Chondrocyte (in vitro differentiated cells): ENCODE data around the gene CDH15. TPM values are rescaled to one million over a fixed set of nuclear protein-coding genes. Genes with fewer than 3 reads are reported as not detected.

Experiments used
- DNase-seq: peaks from one replicate; pipeline ENCODE4 v3.0.0; 2021; ENCODE audit warnings: mixed read lengths, low spot score
- H3K27ac Mint-ChIP-seq: one replicate; pipeline ENCODE4 v1.8.0; 2021; ENCODE audit warnings: mild to moderate bottlenecking, moderate library complexity, mixed read lengths; ENCODE audit not compliant: unreplicated experiment
- H3K27me3 Mint-ChIP-seq: 2 replicates; pipeline ENCODE4 v1.8.0; 2021; ENCODE audit warnings: low read depth, mixed read lengths
- H3K36me3 Mint-ChIP-seq: 2 replicates; pipeline ENCODE4 v1.8.0; 2021; ENCODE audit warnings: low read depth, mixed read lengths
- H3K4me1 Mint-ChIP-seq: 2 replicates; pipeline ENCODE4 v1.8.0; 2021; ENCODE audit warnings: low read depth, mild to moderate bottlenecking, mixed read lengths
- H3K4me3 Mint-ChIP-seq: one replicate; pipeline ENCODE4 v1.8.0; 2021; ENCODE audit warnings: mild to moderate bottlenecking, moderate library complexity, mixed read lengths; ENCODE audit not compliant: unreplicated experiment
- H3K9me3 Mint-ChIP-seq: 2 replicates; pipeline ENCODE4 v1.8.0; 2021; ENCODE audit warnings: low read depth, mixed read lengths
- CTCF ChIP-seq: fragments of 200-600 bp; sonication (generic); IDR thresholded peaks from 2 replicates; pipeline ENCODE4 v1.5.0; 2021; ENCODE audit warnings: antibody characterized with exemption, mild to moderate bottlenecking, moderate library complexity
- total RNA-seq: library from RNA; stranded (reverse); gene quantifications from 3 replicates; pipeline ENCODE4 v1.2.1, GENCODE V29; 2021

Gene CDH15
- total RNA-seq, 1 donor from 2014 or later: 0.20 TPM

DNA sequence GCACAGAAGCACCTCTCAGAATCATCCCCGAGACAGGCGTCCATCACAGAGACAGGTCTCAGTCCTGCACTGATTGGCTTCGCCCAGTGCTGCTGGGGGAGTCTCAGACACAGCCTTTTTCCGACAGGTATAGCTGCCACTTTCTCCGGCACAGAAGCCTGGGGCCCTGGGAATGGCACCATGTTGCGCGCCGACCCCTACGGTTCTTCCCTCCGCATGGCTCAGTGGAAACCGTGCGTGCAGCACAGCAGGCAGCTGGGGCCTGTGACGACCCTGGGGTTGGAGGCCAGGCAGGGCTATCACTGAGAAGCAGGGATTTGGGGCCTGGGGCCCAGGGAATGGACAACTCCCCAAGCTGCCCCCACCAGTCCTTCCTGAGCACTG, 29.7 kb upstream of the CDH15 start:
- TF ChIP-seq CTCF: no peak
- Mint-ChIP-seq H3K9me3 (no peaks in the 10 kb centered on the region), H3K4me3 (no peak overlapping the region), H3K27me3 (no peaks in the 10 kb centered on the region), H3K27ac (no peak overlapping the region), H3K4me1 (no peaks in the 10 kb centered on the region), H3K36me3 (peaks cover 11% of the 10 kb centered on the region)
- DNase-seq: peak; percentile 87

- TF ChIP-seq CTCF: no peak
Observed at GRCh38 chr16:89142474-89143195, 28.9 kb upstream of the CDH15 start.

DNA sequence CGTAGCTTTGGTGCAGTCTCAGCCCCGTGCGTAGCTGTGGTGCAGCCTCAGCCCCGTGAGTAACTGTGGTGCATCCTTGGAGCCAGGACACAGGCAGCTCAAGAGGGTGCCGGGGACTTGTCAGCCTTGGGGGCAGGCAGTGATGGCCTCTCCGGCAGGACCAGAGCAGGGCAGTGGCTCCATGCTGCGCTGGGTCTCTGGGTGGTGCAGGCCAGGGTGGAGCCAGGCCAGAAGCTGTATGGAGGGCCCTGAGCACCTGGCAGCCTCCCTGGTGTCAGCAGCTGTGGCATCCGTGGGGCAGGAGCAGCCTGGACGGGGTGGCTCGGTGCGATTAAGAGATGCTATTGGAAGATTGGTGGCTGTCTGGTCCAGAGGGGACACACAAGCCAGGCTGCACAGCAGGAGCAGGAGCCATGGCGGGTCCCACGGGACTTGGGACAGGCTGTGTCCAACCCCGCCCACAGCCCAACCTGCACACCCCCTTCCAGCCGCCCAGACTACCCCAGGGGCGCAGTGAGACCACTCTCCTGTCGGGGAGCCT, 28.3 kb upstream of the CDH15 start:
- DNase-seq: peak; percentile 72
- Mint-ChIP-seq H3K27me3 (no peaks in the 10 kb centered on the region), H3K9me3 (no peaks in the 10 kb centered on the region), H3K4me3 (no peak overlapping the region), H3K27ac (no peak overlapping the region), H3K36me3 (peaks cover 13% of the 10 kb centered on the region), H3K4me1 (no peaks in the 10 kb centered on the region)
- no peak for TF ChIP-seq CTCF

More at GRCh38 chr16:89142474-89143195, 28.9 kb upstream of the CDH15 start:
- no peak overlapping the region for H3K27ac Mint-ChIP-seq
- H3K4me3 Mint-ChIP-seq: no peak overlapping the region
- H3K27me3 Mint-ChIP-seq: no peaks in the 10 kb centered on the region
- DNase-seq: peak; percentile 36
- H3K4me1 Mint-ChIP-seq: no peaks in the 10 kb centered on the region
- peaks cover 13% of the 10 kb centered on the region for H3K36me3 Mint-ChIP-seq
- no peaks in the 10 kb centered on the region for H3K9me3 Mint-ChIP-seq

- no peak for TF ChIP-seq CTCF
- no peaks in the 10 kb centered on the region for H3K4me1 Mint-ChIP-seq
Observed at GRCh38 chr16:89143911-89144675, 27.5 kb upstream of the CDH15 start.

DNA sequence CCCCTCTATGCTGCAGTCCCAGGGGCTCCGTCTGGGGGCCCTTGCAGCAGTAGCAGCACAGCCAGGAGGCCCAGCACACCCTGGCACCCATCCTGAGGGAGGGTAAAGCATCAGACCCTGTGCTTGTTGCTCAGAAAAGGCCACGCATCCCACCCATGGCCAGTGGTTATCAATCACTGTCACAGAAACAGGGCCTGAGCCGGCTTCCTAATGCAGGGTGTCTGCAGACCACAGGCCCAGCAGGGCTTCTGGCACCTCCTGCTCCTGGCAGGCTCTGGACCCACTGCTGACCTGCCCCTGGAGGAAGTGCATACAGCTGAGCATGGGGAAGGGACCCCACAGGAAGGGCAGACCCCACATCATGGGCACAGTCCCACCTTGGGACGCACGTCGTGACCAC, 26.9 kb upstream of the CDH15 start:
- Mint-ChIP-seq H3K36me3 (peaks cover 19% of the 10 kb centered on the region), H3K27ac (no peak overlapping the region), H3K4me3 (no peak overlapping the region), H3K4me1 (no peaks in the 10 kb centered on the region), H3K9me3 (no peaks in the 10 kb centered on the region), H3K27me3 (no peaks in the 10 kb centered on the region)
- DNase-seq: peak; percentile 81
- TF ChIP-seq CTCF: no peak

More at GRCh38 chr16:89143911-89144675, 27.5 kb upstream of the CDH15 start:
- Mint-ChIP-seq H3K4me3 (no peak overlapping the region), H3K9me3 (no peaks in the 10 kb centered on the region), H3K27me3 (no peaks in the 10 kb centered on the region), H3K36me3 (peaks cover 16% of the 10 kb centered on the region), H3K27ac (no peak overlapping the region)
- DNase-seq: peak; percentile 80
